ENCODE measurements around the gene CAMK4.

DNA sequence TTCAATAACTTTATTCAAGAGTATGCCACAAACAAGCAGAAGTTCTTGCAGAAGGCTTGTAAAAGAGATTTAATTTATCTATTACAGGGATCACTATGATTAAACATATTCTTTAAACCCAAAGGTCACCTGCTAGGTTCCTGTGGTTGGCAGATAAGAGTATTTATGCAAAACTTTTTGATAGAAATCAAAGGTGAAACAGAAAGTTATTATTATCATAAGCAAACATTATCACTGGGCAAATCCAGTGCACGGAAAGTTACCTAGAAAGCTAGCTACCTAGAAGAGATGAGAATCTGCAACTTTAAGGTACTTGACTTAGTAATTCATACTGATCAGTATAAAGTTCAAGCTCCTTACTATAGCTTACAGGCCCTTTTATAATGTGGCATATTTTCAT lies 284.9 kb downstream of the CAMK4 start:
- no peak for TF ChIP-seq CTCF (conservative IDR thresholded peaks at IDR 0.05; ENCODE audit: low read depth in 2 of 2)
- no peak for TF ChIP-seq EZH2 (IDR thresholded peaks at IDR 0.05; ENCODE audit: low read depth, unreplicated experiment)
- TF ChIP-seq POLR2AphosphoS5 (IDR thresholded peaks at IDR 0.05; ENCODE audit: low read depth): no peak
- TF ChIP-seq, protein P1, sequence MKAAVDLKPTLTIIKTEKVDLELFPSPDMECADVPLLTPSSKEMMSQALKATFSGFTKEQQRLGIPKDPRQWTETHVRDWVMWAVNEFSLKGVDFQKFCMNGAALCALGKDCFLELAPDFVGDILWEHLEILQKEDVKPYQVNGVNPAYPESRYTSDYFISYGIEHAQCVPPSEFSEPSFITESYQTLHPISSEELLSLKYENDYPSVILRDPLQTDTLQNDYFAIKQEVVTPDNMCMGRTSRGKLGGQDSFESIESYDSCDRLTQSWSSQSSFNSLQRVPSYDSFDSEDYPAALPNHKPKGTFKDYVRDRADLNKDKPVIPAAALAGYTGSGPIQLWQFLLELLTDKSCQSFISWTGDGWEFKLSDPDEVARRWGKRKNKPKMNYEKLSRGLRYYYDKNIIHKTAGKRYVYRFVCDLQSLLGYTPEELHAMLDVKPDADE (IDR thresholded peaks at IDR 0.05): no peak
- TF ChIP-seq REST (IDR thresholded peaks at IDR 0.05; ENCODE audit: unreplicated experiment): no peak
- TF ChIP-seq ZNF114 (CRISPR knock-in tag; IDR thresholded peaks at IDR 0.05): no peak
- TF ChIP-seq CREB1 (CRISPR knock-in tag; IDR thresholded peaks at IDR 0.05; ENCODE audit: low read depth): no peak
